BE2C (cell line): ENCODE data around the gene MGST2.

Experiments used
- DNase-seq: peaks from one replicate; pipeline ENCODE4 v3.0.0-alpha.2; 2020
- H3K27me3 ChIP-seq: fragments of 250-450 bp; sonication (Bioruptor Pico); 2 replicates; pipeline ENCODE4 v1.5.1; 2020; ENCODE audit warnings: mild to moderate bottlenecking
- H3K36me3 ChIP-seq: fragments of 250-450 bp; sonication (Bioruptor Pico); 2 replicates; pipeline ENCODE4 v1.5.1; 2020; ENCODE audit warnings: mild to moderate bottlenecking
- H3K4me1 ChIP-seq: fragments of 250-450 bp; sonication (Bioruptor Pico); 2 replicates; pipeline ENCODE4 v1.5.1; 2020
- H3K4me3 ChIP-seq: 2 replicates; pipeline ENCODE4 v1.5.1; 2011; ENCODE audit warnings: low read depth, low read length
- H3K9me3 ChIP-seq: fragments of 250-450 bp; sonication (Bioruptor Pico); 2 replicates; pipeline ENCODE4 v1.5.1; 2020
- CTCF ChIP-seq: IDR thresholded peaks from 2 replicates; pipeline ENCODE4 v1.5.1; 2012; ENCODE audit warnings: mild to moderate bottlenecking, low read depth, low read length

MGST2 gene

GRCh38 chr4:139651282-139652194 lies 14.1 kb upstream of the MGST2 start:
- H3K36me3 ChIP-seq: no peaks in the 10 kb centered on the region
- H3K4me1 ChIP-seq: peaks cover 5% of the 10 kb centered on the region; the same call in 1 of the 2 replicates
- H3K4me3 ChIP-seq: peak overlapping the region; percentile 25; the same call in 1 of the 2 replicates
- no peaks in the 10 kb centered on the region for H3K9me3 ChIP-seq
- peak; percentile 81 for DNase-seq
- H3K27me3 ChIP-seq: no peaks in the 10 kb centered on the region
- TF ChIP-seq CTCF: peak; percentile 97

GRCh38 chr4:139654516-139654915 lies 11.1 kb upstream of the MGST2 start:
- Histone ChIP-seq H3K4me1 (peaks cover 8% of the 10 kb centered on the region; the same call in 1 of the 2 replicates), H3K36me3 (no peaks in the 10 kb centered on the region), H3K4me3 (no peak overlapping the region), H3K9me3 (no peaks in the 10 kb centered on the region), H3K27me3 (no peaks in the 10 kb centered on the region)
- TF ChIP-seq CTCF: no peak
- no peak for DNase-seq

- peak; percentile 47 for DNase-seq
- Histone ChIP-seq H3K4me3 (no peak overlapping the region), H3K4me1 (peaks cover 8% of the 10 kb centered on the region; the same call in 1 of the 2 replicates), H3K9me3 (no peaks in the 10 kb centered on the region), H3K27me3 (no peaks in the 10 kb centered on the region), H3K36me3 (no peaks in the 10 kb centered on the region)
- peak; percentile 59 for TF ChIP-seq CTCF
Observed at GRCh38 chr4:139655116-139655515, 10.5 kb upstream of the MGST2 start.

DNA sequence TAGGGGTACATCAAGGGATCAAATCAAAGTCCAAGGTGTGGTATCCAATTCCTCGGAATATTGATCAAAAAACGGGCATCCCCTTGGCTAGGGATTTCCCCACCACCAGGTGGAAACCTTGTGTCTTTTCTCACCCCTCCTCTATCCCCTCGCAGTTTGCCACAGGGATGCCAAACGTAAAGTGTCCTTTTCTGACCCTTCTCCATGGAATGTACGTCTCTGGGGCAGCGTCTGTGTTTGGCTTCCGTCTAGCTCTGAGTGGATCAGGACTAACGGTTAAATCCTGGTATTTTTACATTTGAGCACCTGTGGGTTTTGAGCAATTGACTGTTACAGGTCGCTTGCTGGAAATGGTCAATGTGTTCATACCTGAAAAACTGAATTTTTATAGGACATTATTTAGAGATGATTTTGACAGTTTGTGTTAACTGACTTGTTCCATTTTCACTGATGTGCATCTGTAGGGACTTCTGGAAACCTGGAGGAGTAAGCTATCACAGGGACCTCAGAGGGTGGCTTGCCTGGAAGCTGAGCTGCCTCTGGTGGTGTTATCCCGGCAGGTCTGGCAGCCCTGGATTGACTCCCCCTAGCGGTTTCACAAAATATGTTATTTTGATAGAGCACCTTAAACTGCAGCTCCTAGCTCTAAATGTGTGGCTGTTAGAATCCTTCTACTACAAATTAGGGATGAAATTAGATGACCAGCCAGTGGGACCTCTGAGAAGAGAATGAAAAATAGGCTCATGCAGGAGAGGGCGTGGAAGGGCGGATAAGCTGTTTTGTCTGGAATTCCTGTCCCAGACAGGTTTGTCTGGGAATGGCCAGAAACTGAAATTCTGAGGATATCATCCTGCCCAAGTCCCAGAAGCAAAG lies 8.8 kb upstream of the MGST2 start:
- Histone ChIP-seq H3K4me1 (peaks cover 8% of the 10 kb centered on the region; the same call in 1 of the 2 replicates), H3K36me3 (no peaks in the 10 kb centered on the region), H3K4me3 (peak overlapping the region; percentile 60), H3K9me3 (no peaks in the 10 kb centered on the region), H3K27me3 (no peaks in the 10 kb centered on the region)
- TF ChIP-seq CTCF: peak; percentile 95
- peak; percentile 76 for DNase-seq

- no peaks in the 10 kb centered on the region for H3K9me3 ChIP-seq
- peaks cover 8% of the 10 kb centered on the region; the same call in 1 of the 2 replicates for H3K4me1 ChIP-seq
- H3K36me3 ChIP-seq: no peaks in the 10 kb centered on the region
- no peak for DNase-seq
- H3K27me3 ChIP-seq: no peaks in the 10 kb centered on the region
- no peak for TF ChIP-seq CTCF
- H3K4me3 ChIP-seq: no peak overlapping the region
Observed at GRCh38 chr4:139658185-139658584, 7.4 kb upstream of the MGST2 start.
